GM12892 (cell line): ENCODE results near the gene ALPL.

ENCODE experiments used
- POLR2A ChIP-seq: IDR thresholded peaks from 2 replicates; pipeline ENCODE4 v1.6.1; 2011; ENCODE audit warnings: low read depth, low read length, control low read depth
- POLR2AphosphoS5 ChIP-seq: IDR thresholded peaks from 2 replicates; pipeline ENCODE4 v1.6.1; 2011; ENCODE audit warnings: low read depth, low read length, control low read depth
- TAF1 ChIP-seq: IDR thresholded peaks from 2 replicates; pipeline ENCODE4 v1.6.1; 2011; ENCODE audit warnings: low read depth, mild to moderate bottlenecking, control low read depth, low read length, borderline replicate concordance

DNA sequence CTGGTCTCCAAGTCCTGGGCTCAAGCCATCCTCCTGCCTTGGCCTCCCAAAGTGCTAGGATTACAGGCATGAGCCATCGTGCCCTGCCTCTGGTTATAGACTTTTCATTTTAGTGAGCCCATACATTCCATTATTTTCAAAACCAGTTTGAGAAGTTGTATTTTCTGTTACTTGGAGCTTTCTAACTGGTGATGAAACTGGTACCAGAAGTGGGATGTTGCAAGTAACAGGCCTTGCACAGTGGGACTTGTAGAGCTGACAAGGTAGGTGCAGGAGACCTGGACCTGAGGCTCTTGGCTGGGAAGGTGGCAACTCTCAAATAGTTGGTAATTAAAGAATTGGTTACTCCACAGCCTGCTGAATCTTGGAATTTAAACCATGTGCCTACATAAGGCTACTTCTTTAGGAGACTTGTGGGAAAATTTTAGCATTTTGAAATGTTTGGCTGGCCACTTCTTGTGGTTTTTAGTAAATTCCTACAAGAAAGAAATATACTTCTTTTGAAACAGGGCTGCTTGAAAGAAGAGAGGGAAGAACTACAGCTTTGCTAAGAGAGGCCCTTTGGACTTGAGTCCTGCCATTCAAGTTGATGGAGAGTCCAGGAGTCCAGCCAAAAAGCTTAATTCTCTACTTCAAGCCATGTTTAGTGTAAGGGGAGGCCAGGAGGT lies 9.8 kb upstream of the ALPL start:
- TF ChIP-seq POLR2A (no peak), POLR2AphosphoS5 (no peak), TAF1 (no peak)
